Neural progenitor cell (in vitro differentiated cells): ENCODE results near the gene TACR2.

Experiments
- EZH2 ChIP-seq: fragments of 200-600 bp; sonication (generic); IDR thresholded peaks from 2 replicates; pipeline ENCODE4 v1.6.1; 2017; ENCODE audit warnings: antibody characterized with exemption, mild to moderate bottlenecking, moderate library complexity
- EZH2phosphoT487 ChIP-seq: fragments of 200-600 bp; sonication (generic); IDR thresholded peaks from 2 replicates; pipeline ENCODE4 v1.6.1; 2017; ENCODE audit warnings: antibody characterized with exemption
- TF ChIP-seq, protein P1 (sequence below): fragments of 200-600 bp; sonication (generic); IDR thresholded peaks from 2 replicates; pipeline ENCODE4 v1.5.1; 2017; ENCODE audit warnings: antibody characterized with exemption, mild to moderate bottlenecking

GRCh38 chr10:69443354-69443753, 26.6 kb upstream of the TACR2 start:
- TF ChIP-seq, protein P1, sequence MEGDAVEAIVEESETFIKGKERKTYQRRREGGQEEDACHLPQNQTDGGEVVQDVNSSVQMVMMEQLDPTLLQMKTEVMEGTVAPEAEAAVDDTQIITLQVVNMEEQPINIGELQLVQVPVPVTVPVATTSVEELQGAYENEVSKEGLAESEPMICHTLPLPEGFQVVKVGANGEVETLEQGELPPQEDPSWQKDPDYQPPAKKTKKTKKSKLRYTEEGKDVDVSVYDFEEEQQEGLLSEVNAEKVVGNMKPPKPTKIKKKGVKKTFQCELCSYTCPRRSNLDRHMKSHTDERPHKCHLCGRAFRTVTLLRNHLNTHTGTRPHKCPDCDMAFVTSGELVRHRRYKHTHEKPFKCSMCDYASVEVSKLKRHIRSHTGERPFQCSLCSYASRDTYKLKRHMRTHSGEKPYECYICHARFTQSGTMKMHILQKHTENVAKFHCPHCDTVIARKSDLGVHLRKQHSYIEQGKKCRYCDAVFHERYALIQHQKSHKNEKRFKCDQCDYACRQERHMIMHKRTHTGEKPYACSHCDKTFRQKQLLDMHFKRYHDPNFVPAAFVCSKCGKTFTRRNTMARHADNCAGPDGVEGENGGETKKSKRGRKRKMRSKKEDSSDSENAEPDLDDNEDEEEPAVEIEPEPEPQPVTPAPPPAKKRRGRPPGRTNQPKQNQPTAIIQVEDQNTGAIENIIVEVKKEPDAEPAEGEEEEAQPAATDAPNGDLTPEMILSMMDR, result no peak
- TF ChIP-seq EZH2, result no peak
- TF ChIP-seq EZH2phosphoT487, result no peak
